ENCODE data around the gene TCF3. TPM values are rescaled to one million over a fixed set of nuclear protein-coding genes. Genes with fewer than 3 reads are reported as not detected.

Gene TCF3
- total and polyA plus RNA-seq, 2 experiments from 2014 or later: 76.7 to 125 TPM

DNA sequence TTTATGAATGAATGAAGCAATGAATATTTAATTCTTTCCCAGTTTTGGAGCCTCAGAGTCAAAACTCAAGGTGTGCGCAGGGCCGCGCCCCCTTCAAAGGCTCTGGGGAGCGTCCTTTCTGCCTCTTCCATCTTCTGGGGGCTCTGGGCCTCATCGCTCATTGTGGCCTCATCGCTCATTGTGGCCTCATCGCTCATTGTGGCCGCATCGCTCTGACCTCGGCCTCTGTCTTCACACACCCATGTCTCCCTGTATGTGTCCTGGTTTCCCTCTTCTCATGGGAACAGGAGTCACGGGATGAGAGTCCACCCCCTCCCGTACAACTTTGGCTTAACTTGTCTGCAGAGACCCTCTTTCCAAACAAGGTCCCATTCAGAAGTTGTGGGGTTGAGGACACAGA, 81.1 kb downstream of the TCF3 start:
- H3K4me3 ChIP-seq: no peak overlapping the region
- H2AFZ ChIP-seq: no peak overlapping the region
- no peak for TF ChIP-seq EZH2 (IDR thresholded peaks at IDR 0.05; ENCODE audit: borderline replicate concordance)
- TF ChIP-seq, protein P1, sequence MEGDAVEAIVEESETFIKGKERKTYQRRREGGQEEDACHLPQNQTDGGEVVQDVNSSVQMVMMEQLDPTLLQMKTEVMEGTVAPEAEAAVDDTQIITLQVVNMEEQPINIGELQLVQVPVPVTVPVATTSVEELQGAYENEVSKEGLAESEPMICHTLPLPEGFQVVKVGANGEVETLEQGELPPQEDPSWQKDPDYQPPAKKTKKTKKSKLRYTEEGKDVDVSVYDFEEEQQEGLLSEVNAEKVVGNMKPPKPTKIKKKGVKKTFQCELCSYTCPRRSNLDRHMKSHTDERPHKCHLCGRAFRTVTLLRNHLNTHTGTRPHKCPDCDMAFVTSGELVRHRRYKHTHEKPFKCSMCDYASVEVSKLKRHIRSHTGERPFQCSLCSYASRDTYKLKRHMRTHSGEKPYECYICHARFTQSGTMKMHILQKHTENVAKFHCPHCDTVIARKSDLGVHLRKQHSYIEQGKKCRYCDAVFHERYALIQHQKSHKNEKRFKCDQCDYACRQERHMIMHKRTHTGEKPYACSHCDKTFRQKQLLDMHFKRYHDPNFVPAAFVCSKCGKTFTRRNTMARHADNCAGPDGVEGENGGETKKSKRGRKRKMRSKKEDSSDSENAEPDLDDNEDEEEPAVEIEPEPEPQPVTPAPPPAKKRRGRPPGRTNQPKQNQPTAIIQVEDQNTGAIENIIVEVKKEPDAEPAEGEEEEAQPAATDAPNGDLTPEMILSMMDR (IDR thresholded peaks at IDR 0.05; ENCODE audit: poor library complexity): no peak
- TF ChIP-seq EZH2phosphoT487 (IDR thresholded peaks at IDR 0.05; ENCODE audit: low read depth, severe bottlenecking, unreplicated experiment): no peak
- DNase-seq (ENCODE audit: low spot score): no peak
- H3K4me1 ChIP-seq (ENCODE audit: insufficient read depth): no peaks in the 10 kb centered on the region
- H3K27ac ChIP-seq: no peak overlapping the region
- H3K9me3 ChIP-seq (ENCODE audit: low read depth): no peaks in the 10 kb centered on the region
- WGBS (ENCODE audit: low lambda C conversion rate, missing lambda C conversion rate): 94% methylated on average over 12 of the region's 12 CpGs
- peaks cover 4% of the 10 kb centered on the region for H4K20me1 ChIP-seq (ENCODE audit: insufficient read depth, poor library complexity, severe bottlenecking)
- no peak overlapping the region for H3K4me2 ChIP-seq
- H3K9me2 ChIP-seq (replicated peaks; ENCODE audit: insufficient read depth): no peaks in the 10 kb centered on the region
- H3K36me3 ChIP-seq (replicated peaks; ENCODE audit: insufficient read depth, low read depth): no peaks in the 10 kb centered on the region
- peaks cover 14% of the 10 kb centered on the region for H3K79me2 ChIP-seq
- H3K27me3 ChIP-seq: no peaks in the 10 kb centered on the region

DNA sequence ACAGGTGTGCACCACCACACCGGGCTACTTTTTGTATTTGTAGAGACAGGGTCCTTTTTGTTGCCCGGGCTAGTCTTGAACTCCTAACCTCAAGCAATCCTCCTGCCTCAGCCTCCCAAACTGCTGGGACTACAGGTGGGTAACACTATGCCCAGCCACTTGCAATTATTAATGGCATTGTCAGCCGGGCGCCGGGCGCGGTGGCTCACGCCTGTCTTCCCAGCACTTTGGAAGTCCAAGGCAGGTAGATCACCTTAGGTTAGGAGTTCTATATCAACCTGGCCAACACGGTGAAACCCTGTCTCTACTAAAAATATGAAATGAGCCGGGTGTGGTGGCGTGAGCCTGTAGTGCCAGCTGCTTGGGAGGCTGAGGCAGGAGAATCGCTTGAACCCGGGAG, 81.6 kb downstream of the TCF3 start:
- 95% methylated on average over 13 of the region's 13 CpGs for WGBS (ENCODE audit: low lambda C conversion rate, missing lambda C conversion rate)

DNA sequence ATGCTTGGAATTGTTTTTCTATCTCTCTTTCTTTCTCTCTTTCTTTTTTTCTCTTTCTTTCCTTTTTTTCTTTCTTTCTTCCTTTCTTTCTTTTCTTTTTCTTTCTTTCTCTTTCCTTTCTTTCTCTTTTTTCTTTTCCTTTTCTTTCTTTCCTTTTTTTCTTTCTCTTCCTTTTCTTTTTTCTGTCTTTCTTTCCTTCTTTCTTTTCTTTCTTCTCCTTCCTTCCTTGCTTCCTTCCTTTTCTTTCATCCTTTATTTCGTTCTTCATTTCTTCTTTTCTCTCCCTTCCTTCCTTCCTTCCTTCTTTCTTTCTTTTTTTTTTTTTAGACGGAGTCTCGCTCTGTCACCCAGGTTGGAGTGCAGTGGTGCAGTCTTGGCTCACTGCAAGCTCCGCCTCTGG, 82.4 kb downstream of the TCF3 start:
- H3K4me3 ChIP-seq: no peak overlapping the region
- no peak for DNase-seq (ENCODE audit: low spot score)
- no peak overlapping the region for H2AFZ ChIP-seq
- peaks cover 10% of the 10 kb centered on the region for H3K4me1 ChIP-seq (ENCODE audit: insufficient read depth)
- no peak overlapping the region for H3K4me2 ChIP-seq
- TF ChIP-seq, protein P1 (IDR thresholded peaks at IDR 0.05; ENCODE audit: poor library complexity): no peak
- TF ChIP-seq EZH2 (IDR thresholded peaks at IDR 0.05; ENCODE audit: borderline replicate concordance) (no peak), EZH2phosphoT487 (IDR thresholded peaks at IDR 0.05; ENCODE audit: low read depth, severe bottlenecking, unreplicated experiment) (no peak)
- H3K9me3 ChIP-seq (ENCODE audit: low read depth): no peaks in the 10 kb centered on the region
- peaks cover 27% of the 10 kb centered on the region for H3K79me2 ChIP-seq
- no peaks in the 10 kb centered on the region for H3K9me2 ChIP-seq (replicated peaks; ENCODE audit: insufficient read depth)
- no peaks in the 10 kb centered on the region for H3K27me3 ChIP-seq
- peaks cover 17% of the 10 kb centered on the region for H4K20me1 ChIP-seq (ENCODE audit: insufficient read depth, poor library complexity, severe bottlenecking)
- no peak overlapping the region for H3K27ac ChIP-seq
- WGBS (ENCODE audit: low lambda C conversion rate, missing lambda C conversion rate): 87% methylated on average over 3 of the region's 4 CpGs
- no peaks in the 10 kb centered on the region for H3K36me3 ChIP-seq (replicated peaks; ENCODE audit: insufficient read depth, low read depth)

More for the DNA sequence above, 81.6 kb downstream of the TCF3 start:
- Histone ChIP-seq H3K4me2 (no peak overlapping the region), H4K20me1 (ENCODE audit: insufficient read depth, poor library complexity, severe bottlenecking) (peaks cover 9% of the 10 kb centered on the region), H3K9me3 (ENCODE audit: low read depth) (no peaks in the 10 kb centered on the region), H3K4me3 (no peak overlapping the region), H3K4me1 (ENCODE audit: insufficient read depth) (peaks cover 5% of the 10 kb centered on the region), H3K79me2 (peaks cover 19% of the 10 kb centered on the region), H3K27me3 (no peaks in the 10 kb centered on the region), H3K36me3 (replicated peaks; ENCODE audit: insufficient read depth, low read depth) (no peaks in the 10 kb centered on the region), H2AFZ (no peak overlapping the region), H3K9me2 (replicated peaks; ENCODE audit: insufficient read depth) (no peaks in the 10 kb centered on the region), H3K27ac (no peak overlapping the region)
- no peak for DNase-seq (ENCODE audit: low spot score)
- no peak for TF ChIP-seq EZH2 (IDR thresholded peaks at IDR 0.05; ENCODE audit: borderline replicate concordance)
- TF ChIP-seq, protein P1 (IDR thresholded peaks at IDR 0.05; ENCODE audit: poor library complexity): no peak
- TF ChIP-seq EZH2phosphoT487 (IDR thresholded peaks at IDR 0.05; ENCODE audit: low read depth, severe bottlenecking, unreplicated experiment): no peak

Measured in hepatocyte (in vitro differentiated cells).